ENCODE data around the gene PRSS21.

- TF ChIP-seq CTCF (IDR thresholded peaks at IDR 0.05) (no peak), POLR2A (IDR thresholded peaks at IDR 0.05) (no peak)
Measured at GRCh38 chr16:2775765-2776499, 41.1 kb upstream of the PRSS21 start.
